Smooth muscle cell (in vitro differentiated cells): ENCODE measurements around the gene TIAM1. TPM values are rescaled to one million over a fixed set of nuclear protein-coding genes. Genes with fewer than 3 reads are reported as not detected.

Source experiments
- DNase-seq: peaks from one replicate; lab custom pipeline; 2025; ENCODE audit not compliant: unreplicated experiment; lab: John Stamatoyannopoulos, UW
- H2AFZ ChIP-seq: fragments of 200-600 bp; sonication (generic); 2 replicates; pipeline ENCODE4 v1.6.0; 2016; ENCODE audit warnings: antibody characterized with exemption, low read depth, mild to moderate bottlenecking
- H3F3A ChIP-seq: fragments of 200-600 bp; sonication (generic); 2 replicates; pipeline ENCODE4 v1.6.0; 2017; ENCODE audit warnings: antibody characterized with exemption, low read depth
- H3K27ac ChIP-seq: fragments of 200-600 bp; sonication (generic); 2 replicates; pipeline ENCODE4 v1.5.1; 2016; ENCODE audit warnings: low read depth, mild to moderate bottlenecking
- H3K27me3 ChIP-seq: fragments of 200-600 bp; sonication (generic); 2 replicates; pipeline ENCODE4 v1.6.1; 2016; ENCODE audit warnings: low read depth, mild to moderate bottlenecking
- H3K36me3 ChIP-seq: fragments of 200-600 bp; sonication (generic); 2 replicates; pipeline ENCODE4 v1.5.1; 2016; ENCODE audit warnings: low read depth
- H3K4me1 ChIP-seq: fragments of 200-600 bp; sonication (generic); 2 replicates; pipeline ENCODE4 v1.5.1; 2016; ENCODE audit warnings: low read depth
- H3K4me2 ChIP-seq: fragments of 200-600 bp; sonication (generic); 2 replicates; pipeline ENCODE4 v1.6.0; 2016; ENCODE audit warnings: mild to moderate bottlenecking
- H3K4me3 ChIP-seq: fragments of 200-600 bp; sonication (generic); 2 replicates; pipeline ENCODE4 v1.5.1; 2016; ENCODE audit warnings: mild to moderate bottlenecking
- H3K79me2 ChIP-seq: fragments of 200-600 bp; sonication (generic); 2 replicates; pipeline ENCODE4 v1.6.0; 2016; ENCODE audit warnings: low read depth, mild to moderate bottlenecking
- H3K9ac ChIP-seq: fragments of 200-600 bp; sonication (generic); 2 replicates; pipeline ENCODE4 v1.6.0; 2016; ENCODE audit warnings: low read depth
- H3K9me3 ChIP-seq: fragments of 200-600 bp; sonication (generic); replicated peaks from 2 replicates; pipeline ENCODE4 v1.5.1; 2016; ENCODE audit warnings: low read depth
- H4K20me1 ChIP-seq: fragments of 200-600 bp; sonication (generic); 2 replicates; pipeline ENCODE4 v1.6.0; 2016; ENCODE audit warnings: low read depth
- CTCF ChIP-seq: fragments of 200-600 bp; sonication (generic); IDR thresholded peaks from 2 replicates; pipeline ENCODE4 v1.5.1; 2017; ENCODE audit warnings: borderline replicate concordance, mild to moderate bottlenecking, antibody characterized with exemption; ENCODE audit not compliant: insufficient read depth, poor library complexity, severe bottlenecking
- WGBS: methylation state at CpG from one replicate; pipeline ENCODE4 v1.1.7; 2016; ENCODE audit warnings: low lambda C conversion rate; 5-methylcytosine and 5-hydroxymethylcytosine counted together
- polyA plus RNA-seq: library from polyadenylated mRNA; unstranded; fragments of >200 nt; fragmentation: Nextera tagmentation; extraction: Ambion mirVana; gene quantifications from 2 replicates; pipeline ENCODE4 v1.2.1, GENCODE V29; 2016
- total RNA-seq: library from RNA; depleted of rRNA; stranded (reverse); fragments of >200 nt; gene quantifications from 2 replicates; pipeline ENCODE4 v1.2.3, GENCODE V29; 2014

Gene TIAM1
- total and polyA plus RNA-seq, 2 experiments from 2014 or later = 3.2 to 12.9 TPM

- no peak for TF ChIP-seq CTCF
- no peak overlapping the region for H3K4me2 ChIP-seq
- no peaks in the 10 kb centered on the region for H4K20me1 ChIP-seq
- no peaks in the 10 kb centered on the region for H3K9me3 ChIP-seq
- H3K4me3 ChIP-seq = no peak overlapping the region
- no peak overlapping the region for H3K27ac ChIP-seq
- DNase-seq = no peak
- 85% methylated on average over 4 of the region's 4 CpGs for WGBS
- no peaks in the 10 kb centered on the region for H3F3A ChIP-seq
- H3K36me3 ChIP-seq = no peaks in the 10 kb centered on the region
- H3K9ac ChIP-seq = no peak overlapping the region
- H2AFZ ChIP-seq = no peak overlapping the region
- no peaks in the 10 kb centered on the region for H3K27me3 ChIP-seq
- H3K79me2 ChIP-seq = no peaks in the 10 kb centered on the region
- peaks cover 2% of the 10 kb centered on the region for H3K4me1 ChIP-seq
Observed at GRCh38 chr21:31258073-31258472, 86.0 kb downstream of the TIAM1 start.

- peaks cover 10% of the 10 kb centered on the region for H3K4me1 ChIP-seq
- 68% methylated on average over 3 of the region's 3 CpGs for WGBS
Observed at GRCh38 chr21:31257265-31257664, 86.8 kb downstream of the TIAM1 start.

GRCh38 chr21:31255896-31256295 lies 88.2 kb downstream of the TIAM1 start:
- no peak for DNase-seq

More at GRCh38 chr21:31257265-31257664, 86.8 kb downstream of the TIAM1 start:
- no peaks in the 10 kb centered on the region for H3F3A ChIP-seq
- H3K27ac ChIP-seq = no peak overlapping the region
- no peak overlapping the region for H3K4me2 ChIP-seq
- no peak for TF ChIP-seq CTCF
- H4K20me1 ChIP-seq = no peaks in the 10 kb centered on the region
- no peak overlapping the region for H3K9ac ChIP-seq
- no peaks in the 10 kb centered on the region for H3K79me2 ChIP-seq
- H3K9me3 ChIP-seq = no peaks in the 10 kb centered on the region
- no peak overlapping the region for H3K4me3 ChIP-seq
- no peaks in the 10 kb centered on the region for H3K27me3 ChIP-seq
- no peaks in the 10 kb centered on the region for H3K36me3 ChIP-seq
- H2AFZ ChIP-seq = no peak overlapping the region
- no peak for DNase-seq

More at GRCh38 chr21:31255896-31256295, 88.2 kb downstream of the TIAM1 start:
- no peak for TF ChIP-seq CTCF
- no peaks in the 10 kb centered on the region for H3K79me2 ChIP-seq
- no peaks in the 10 kb centered on the region for H3K27me3 ChIP-seq
- no peaks in the 10 kb centered on the region for H3F3A ChIP-seq
- peaks cover 15% of the 10 kb centered on the region for H3K4me1 ChIP-seq
- WGBS = 90% methylated on average over 2 of the region's 2 CpGs
- H3K9ac ChIP-seq = no peak overlapping the region
- no peak overlapping the region for H3K4me3 ChIP-seq
- no peak overlapping the region for H3K4me2 ChIP-seq
- no peaks in the 10 kb centered on the region for H4K20me1 ChIP-seq
- H3K9me3 ChIP-seq = no peaks in the 10 kb centered on the region
- H3K36me3 ChIP-seq = no peaks in the 10 kb centered on the region
- no peak overlapping the region for H3K27ac ChIP-seq
- H2AFZ ChIP-seq = no peak overlapping the region
